Ovary (tissue), 3 donors: ENCODE data around the gene ANKFN1.

Source experiments
- CTCF ChIP-seq, 3 donors: fragments of 450-650 bp in 2 of 3; fragments of 200-600 bp in 1 of 3; IDR thresholded peaks; one replicate each; pipeline versions ENCODE4 v1.5.1 to v1.8.0; 2016 to 2022; ENCODE audit warnings: antibody characterized with exemption in 3 of 3, mild to moderate bottlenecking in 1 of 3
- POLR2A ChIP-seq: fragments of 450-650 bp; IDR thresholded peaks from one replicate; pipeline ENCODE4 v1.6.1; 2017; ENCODE audit warnings: antibody characterized with exemption, mild to moderate bottlenecking, moderate library complexity
- donor health status: DM: no; HTN: no; CAD: no.

- no peak for TF ChIP-seq CTCF (IDR thresholded peaks at IDR 0.05)
- no peak for TF ChIP-seq POLR2A
Measured at GRCh38 chr17:56358651-56359050, 205.4 kb downstream of the ANKFN1 start.
